Fibroblast of the conjunctiva (primary cell): Measurements from ENCODE around the gene ABCG2.

ENCODE experiments used
- DNase-seq: peaks from one replicate; pipeline ENCODE4 v3.0.0-alpha.2; 2010; ENCODE audit warnings: low read depth

The ABCG2 gene

GRCh38 chr4:88063634-88064296, 94.7 kb downstream of the ABCG2 start:
- DNase-seq = no peak

GRCh38 chr4:88062843-88063242, 95.6 kb downstream of the ABCG2 start:
- DNase-seq = no peak

GRCh38 chr4:88062311-88062710, 96.1 kb downstream of the ABCG2 start:
- no peak for DNase-seq

GRCh38 chr4:88060431-88060830, 98.0 kb downstream of the ABCG2 start:
- DNase-seq = no peak

GRCh38 chr4:88059766-88060165, 98.7 kb downstream of the ABCG2 start:
- DNase-seq = no peak

GRCh38 chr4:88058295-88058694, 100.1 kb downstream of the ABCG2 start:
- DNase-seq = no peak

- peak; percentile 26 for DNase-seq
These were observed 103.5 kb downstream of the ABCG2 start for GRCh38 chr4:88054901-88055300.

- DNase-seq = no peak
These were observed 104.2 kb downstream of the ABCG2 start for GRCh38 chr4:88054229-88054628.

GRCh38 chr4:88045021-88045420, 113.4 kb downstream of the ABCG2 start:
- no peak for DNase-seq

GRCh38 chr4:88043586-88044340, 114.7 kb downstream of the ABCG2 start:
- DNase-seq = no peak

- DNase-seq = no peak
These were observed 115.4 kb downstream of the ABCG2 start for GRCh38 chr4:88043001-88043400.

GRCh38 chr4:88041626-88042025, 116.8 kb downstream of the ABCG2 start:
- DNase-seq = no peak

- no peak for DNase-seq
These were observed 117.7 kb downstream of the ABCG2 start for GRCh38 chr4:88040707-88041106.
